Measurements from ENCODE around the gene ACCS. TPM values are rescaled to one million over a fixed set of nuclear protein-coding genes. Genes with fewer than 3 reads are reported as not detected.

Gene ACCS
- total and polyA plus RNA-seq, 2 donors (not counting 3 experiments of a cell fraction or from before 2014, with no cell fraction given) = 8.6 to 22.7 TPM

DNA sequence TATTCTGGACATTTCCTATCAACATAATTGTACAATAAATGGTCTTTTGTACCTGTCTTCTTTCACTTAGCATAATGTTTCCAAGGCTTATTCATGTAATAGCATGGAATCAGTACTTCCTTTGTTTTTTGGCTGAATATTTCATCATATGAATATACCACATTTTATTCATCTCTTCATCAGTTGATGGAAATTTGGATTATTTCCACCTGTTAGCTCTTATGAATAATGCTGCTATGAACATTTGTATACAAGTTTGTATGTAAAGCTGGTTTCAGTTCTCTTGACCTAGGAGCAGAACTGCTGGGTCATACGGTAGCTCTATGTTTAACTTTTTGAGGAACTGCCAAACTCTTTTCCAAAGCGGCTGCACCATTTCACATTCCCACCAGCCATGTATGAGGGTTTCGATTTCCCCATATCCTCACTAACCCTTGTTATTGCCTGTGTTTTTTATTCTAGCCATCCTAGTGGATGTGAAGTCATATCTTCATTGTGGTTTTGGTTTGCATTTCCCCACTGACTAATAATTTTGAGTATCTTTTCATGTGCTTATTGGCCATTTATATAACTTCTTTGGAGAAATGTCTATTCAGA lies 50.3 kb downstream of the ACCS start:
- intact Hi-C loops (cut with micrococcal nuclease) = loop anchor here (10.0 kb wide), 1 partner anchor 498 kb away; no protein-coding TSS in a partner anchor
- POLR2A ChIA-PET = no interaction called here
- Histone ChIP-seq H3K27me3 (ENCODE audit: control insufficient read depth in 2 of 2, insufficient read depth in 2 of 2, low read length in 2 of 2) (no peaks in the 10 kb centered on the region), H4K20me1 (replicated peaks; ENCODE audit: control insufficient read depth, extremely low read depth, insufficient read depth, low read length) (no peaks in the 10 kb centered on the region), H3K27ac (ENCODE audit: insufficient read depth, low read depth, low read length) (no peak overlapping the region), H3K9me1 (replicated peaks; ENCODE audit: control insufficient read depth, extremely low read depth, insufficient read depth, low read length) (no peaks in the 10 kb centered on the region), H2AFZ (ENCODE audit: low read depth, low read length) (no peak overlapping the region), H3K4me3 (replicated peaks in 1 of 3; ENCODE audit: insufficient read depth in 1 of 3, low read depth in 1 of 3, low read length in 3 of 3) (no peak overlapping the region), H3K4me1 (ENCODE audit: control insufficient read depth, extremely low read depth, insufficient read depth, low read length) (no peaks in the 10 kb centered on the region), H3K36me3 (ENCODE audit: control insufficient read depth in 2 of 2, extremely low read depth in 1 of 2, insufficient read depth in 2 of 2, low read length in 2 of 2) (peaks cover 0 to 9% of the 10 kb centered on the region in 2 experiments), H3K4me2 (ENCODE audit: insufficient read depth, low read length) (no peak overlapping the region), H3K9me3 (replicated peaks; ENCODE audit: control insufficient read depth, insufficient read depth, low read length) (no peaks in the 10 kb centered on the region), H3K79me2 (ENCODE audit: control insufficient read depth, insufficient read depth, low read length) (no peaks in the 10 kb centered on the region), H3K9ac (replicated peaks; ENCODE audit: extremely low read depth, insufficient read depth, low read length) (no peak overlapping the region)
- no TSS peak for BruUV-seq (replicated peaks)
- TF ChIP-seq POLR2AphosphoS5 (IDR thresholded peaks at IDR 0.05; ENCODE audit: insufficient read depth, low read depth, low read length) (no peak), JUN (IDR thresholded peaks at IDR 0.05; ENCODE audit: borderline replicate concordance, insufficient read depth, insufficient read length, low read depth) (no peak), GATA2 (IDR thresholded peaks at IDR 0.05; ENCODE audit: insufficient read depth, insufficient read length, low read depth, low read length) (no peak), EZH2 (IDR thresholded peaks at IDR 0.05; ENCODE audit: borderline replicate concordance, low read depth, low read length, severe bottlenecking) (no peak), MYC (IDR thresholded peaks at IDR 0.05; ENCODE audit: low read depth, low read length) (no peak), POLR2A (IDR thresholded peaks at IDR 0.05; ENCODE audit: low read depth, low read length) (no peak), FOS (IDR thresholded peaks at IDR 0.05; ENCODE audit: borderline replicate concordance, insufficient read depth, low read length) (no peak)
- TF ChIP-seq, protein P1, sequence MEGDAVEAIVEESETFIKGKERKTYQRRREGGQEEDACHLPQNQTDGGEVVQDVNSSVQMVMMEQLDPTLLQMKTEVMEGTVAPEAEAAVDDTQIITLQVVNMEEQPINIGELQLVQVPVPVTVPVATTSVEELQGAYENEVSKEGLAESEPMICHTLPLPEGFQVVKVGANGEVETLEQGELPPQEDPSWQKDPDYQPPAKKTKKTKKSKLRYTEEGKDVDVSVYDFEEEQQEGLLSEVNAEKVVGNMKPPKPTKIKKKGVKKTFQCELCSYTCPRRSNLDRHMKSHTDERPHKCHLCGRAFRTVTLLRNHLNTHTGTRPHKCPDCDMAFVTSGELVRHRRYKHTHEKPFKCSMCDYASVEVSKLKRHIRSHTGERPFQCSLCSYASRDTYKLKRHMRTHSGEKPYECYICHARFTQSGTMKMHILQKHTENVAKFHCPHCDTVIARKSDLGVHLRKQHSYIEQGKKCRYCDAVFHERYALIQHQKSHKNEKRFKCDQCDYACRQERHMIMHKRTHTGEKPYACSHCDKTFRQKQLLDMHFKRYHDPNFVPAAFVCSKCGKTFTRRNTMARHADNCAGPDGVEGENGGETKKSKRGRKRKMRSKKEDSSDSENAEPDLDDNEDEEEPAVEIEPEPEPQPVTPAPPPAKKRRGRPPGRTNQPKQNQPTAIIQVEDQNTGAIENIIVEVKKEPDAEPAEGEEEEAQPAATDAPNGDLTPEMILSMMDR (IDR thresholded peaks at IDR 0.05; ENCODE audit: extremely low read depth in 1 of 2, insufficient read depth in 1 of 2, low read depth in 1 of 2, low read length in 2 of 2) = no peak
- TF ChIP-seq, protein P2, sequence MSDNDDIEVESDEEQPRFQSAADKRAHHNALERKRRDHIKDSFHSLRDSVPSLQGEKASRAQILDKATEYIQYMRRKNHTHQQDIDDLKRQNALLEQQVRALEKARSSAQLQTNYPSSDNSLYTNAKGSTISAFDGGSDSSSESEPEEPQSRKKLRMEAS (IDR thresholded peaks at IDR 0.05; ENCODE audit: insufficient read depth, insufficient read length) = no peak
- FAIRE-seq (no peak), DNase-seq (ENCODE audit: low read depth, low spot score) (no peak)
- CTCF ChIA-PET = interaction anchor here (1.7 to 2.8 kb wide), 2 partner anchors 17 to 23 kb away, joined by 6 to 10 read pairs; no protein-coding TSS in a partner anchor
- dilution Hi-C loops (cut with MboI; ENCODE audit: extremely low pct_ligation_motif_present, low sequenced_read_pairs) = no loop called here
